GM18519 (cell line): Measurements from ENCODE around the gene ZSCAN5B.
"Not testable (repeated sequence)": the region's sequence is repeated elsewhere in the genome, so short reads cannot be mapped to it uniquely, and the experiment has no call there.

Experiments used
- ATAC-seq: cut with Tn5 transposase; IDR thresholded peaks from one replicate; pipeline ENCODE4 v1.9.1; 2021; ENCODE audit warnings: mild to moderate bottlenecking, moderate library complexity; ENCODE audit not compliant: unreplicated experiment, low FRiP score

The ZSCAN5B gene

DNA sequence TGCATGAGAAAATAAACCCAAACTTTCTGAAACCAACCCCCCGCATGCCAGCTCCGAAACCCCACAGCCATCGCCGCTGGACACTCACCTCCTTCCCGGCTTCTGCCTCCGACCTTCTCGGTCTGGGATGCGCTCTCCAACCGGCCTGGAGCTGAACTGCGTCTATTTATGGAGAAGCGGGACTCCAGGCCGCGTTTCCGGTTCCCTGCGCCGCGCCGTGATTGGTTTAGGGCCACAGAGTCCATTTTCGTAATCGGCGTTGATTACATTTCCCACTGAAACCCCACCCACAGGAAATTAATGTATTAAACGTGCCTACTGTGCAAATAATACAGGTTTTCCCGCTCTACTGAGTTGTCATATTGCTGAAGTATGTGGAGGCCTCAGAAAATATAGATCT, at the start of gene ZSCAN5B:
Gene ZSCAN5B, minus strand, starts transcription at position 138 of the 400 bp plus-strand sequence. CDS start 4,731 bp downstream, outside the sequence.
- not testable (repeated sequence) for ATAC-seq

DNA sequence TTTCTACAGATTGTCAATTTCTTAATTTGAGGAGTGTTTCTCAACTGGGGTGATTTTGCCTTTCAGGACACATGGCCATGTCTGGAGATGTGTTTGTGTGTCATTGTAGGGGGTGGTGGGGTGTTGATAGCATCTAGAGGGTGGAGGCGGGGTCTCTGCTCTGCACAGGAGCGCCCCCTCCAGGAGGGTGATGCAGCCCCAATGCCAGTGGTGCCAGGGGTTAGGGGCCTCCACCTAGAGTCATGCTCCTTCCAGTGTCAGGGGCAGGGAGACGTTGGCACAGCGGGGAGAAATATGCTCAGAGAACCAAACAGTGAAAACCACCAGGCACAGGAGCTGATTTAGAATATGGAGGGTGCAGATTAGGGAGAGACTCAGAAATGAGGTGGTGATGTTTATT, 48.2 kb upstream of the ZSCAN5B start:
- not testable (repeated sequence) for ATAC-seq

- ATAC-seq: no peak
These were observed 47.6 kb upstream of the ZSCAN5B start for GRCh38 chr19:56245121-56245740.

- ATAC-seq: no peak
These were observed 25.9 kb upstream of the ZSCAN5B start for GRCh38 chr19:56223481-56223880.

DNA sequence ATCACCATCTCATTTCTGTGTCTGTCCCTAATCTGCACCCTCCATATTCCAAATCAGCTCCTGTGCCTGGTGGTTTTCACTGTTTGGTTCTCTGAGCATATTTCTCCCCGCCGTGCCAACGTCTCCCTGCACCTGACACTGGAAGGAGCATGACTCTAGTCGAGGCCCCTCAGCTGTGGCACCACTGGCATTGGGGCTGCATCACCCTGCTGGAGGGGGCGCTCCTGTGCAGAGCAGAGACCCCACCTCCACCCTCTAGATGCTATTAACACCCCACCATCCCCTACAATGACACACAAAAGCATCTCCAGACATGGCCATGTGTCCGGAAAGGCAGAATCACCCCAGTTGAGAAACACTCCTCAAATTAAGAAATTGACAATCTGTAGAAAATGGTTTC, 25.3 kb upstream of the ZSCAN5B start:
- ATAC-seq: no peak

DNA sequence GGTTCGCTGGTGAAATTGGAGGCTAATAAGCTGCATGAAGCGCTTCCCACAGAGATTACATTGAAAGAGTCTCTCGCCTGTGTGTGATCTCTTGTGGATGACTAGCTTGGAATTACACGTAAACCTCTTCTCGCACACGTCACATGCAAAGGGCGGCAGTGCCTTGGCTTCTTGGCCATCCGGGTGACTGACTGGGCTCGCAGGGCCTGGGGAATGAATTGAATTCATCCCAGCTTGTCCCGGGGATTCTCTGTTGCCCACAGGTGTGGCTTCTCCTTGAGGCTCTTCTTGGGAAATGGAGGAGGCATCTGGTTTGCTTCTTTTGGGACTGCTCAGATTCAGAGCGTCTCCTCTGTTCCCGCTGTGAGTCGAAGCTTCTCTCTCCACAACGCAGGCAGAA, 24.3 kb upstream of the ZSCAN5B start:
- no peak for ATAC-seq

- ATAC-seq: not testable (repeated sequence)
These were observed 23.9 kb upstream of the ZSCAN5B start for GRCh38 chr19:56221442-56221841.

DNA sequence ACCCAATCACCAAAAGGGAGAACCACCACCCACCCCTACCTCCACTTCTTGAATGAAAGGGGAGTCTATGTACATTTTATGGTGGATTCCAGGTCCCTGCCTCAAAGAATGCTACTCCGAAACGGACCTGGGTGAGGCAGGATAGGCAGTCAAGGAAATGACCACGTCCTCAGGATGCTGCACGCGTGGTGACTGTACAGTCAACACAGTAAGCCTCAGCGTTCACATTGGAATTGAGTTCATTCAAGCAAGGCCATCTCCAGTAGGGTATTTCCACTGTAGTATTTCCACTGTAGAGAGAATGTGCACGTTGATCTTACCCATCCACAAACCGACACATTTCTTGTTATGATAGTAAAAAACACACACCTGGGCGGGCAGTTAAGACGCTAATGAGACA, 21.4 kb upstream of the ZSCAN5B start:
- ATAC-seq: no peak

- no peak for ATAC-seq
These were observed 19.7 kb upstream of the ZSCAN5B start for GRCh38 chr19:56217039-56217949.

- ATAC-seq: no peak
These were observed 14.1 kb upstream of the ZSCAN5B start for GRCh38 chr19:56211718-56212117.

DNA sequence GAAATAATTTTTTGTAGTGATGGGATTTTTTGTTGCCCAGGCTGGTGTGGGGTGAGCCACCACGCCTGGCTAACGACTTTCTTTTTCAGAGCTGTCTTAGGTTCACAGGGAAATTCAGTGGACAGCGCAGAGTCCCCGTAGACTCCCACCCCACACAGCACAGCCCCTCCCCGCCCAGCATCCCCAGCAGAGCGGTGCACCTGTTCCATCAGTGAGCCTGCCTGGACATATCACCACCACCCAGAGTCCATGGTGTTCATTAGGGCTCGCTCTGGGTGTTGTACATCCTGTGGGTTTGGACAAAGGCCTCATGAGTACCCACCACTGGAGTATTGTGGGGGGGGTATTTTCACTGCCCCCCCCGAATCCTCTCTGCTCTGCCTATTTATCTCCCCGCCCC, 12.5 kb upstream of the ZSCAN5B start:
- ATAC-seq: not testable (repeated sequence)

DNA sequence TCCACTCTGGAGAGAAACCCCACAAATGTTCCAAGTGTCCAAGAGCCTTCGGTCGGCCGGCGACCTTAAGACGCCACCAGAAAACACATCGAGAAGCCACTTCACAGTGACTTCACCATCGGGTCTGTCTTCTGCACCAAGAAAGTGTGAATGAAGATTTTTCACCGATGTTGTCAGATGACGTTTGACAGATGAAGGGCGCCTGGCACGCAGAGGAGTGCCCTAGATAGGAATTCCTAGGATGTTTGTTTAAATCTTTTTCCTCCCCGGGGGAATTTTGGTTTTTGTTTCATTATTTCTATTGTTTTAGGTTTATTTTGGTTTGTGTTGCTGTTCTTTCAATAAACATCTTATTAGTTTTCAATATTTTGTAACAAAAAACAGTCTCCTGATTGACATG, 11.5 kb upstream of the ZSCAN5B start:
- no peak for ATAC-seq

GRCh38 chr19:56207581-56207980, 10.0 kb upstream of the ZSCAN5B start:
- ATAC-seq: not testable (repeated sequence)

DNA sequence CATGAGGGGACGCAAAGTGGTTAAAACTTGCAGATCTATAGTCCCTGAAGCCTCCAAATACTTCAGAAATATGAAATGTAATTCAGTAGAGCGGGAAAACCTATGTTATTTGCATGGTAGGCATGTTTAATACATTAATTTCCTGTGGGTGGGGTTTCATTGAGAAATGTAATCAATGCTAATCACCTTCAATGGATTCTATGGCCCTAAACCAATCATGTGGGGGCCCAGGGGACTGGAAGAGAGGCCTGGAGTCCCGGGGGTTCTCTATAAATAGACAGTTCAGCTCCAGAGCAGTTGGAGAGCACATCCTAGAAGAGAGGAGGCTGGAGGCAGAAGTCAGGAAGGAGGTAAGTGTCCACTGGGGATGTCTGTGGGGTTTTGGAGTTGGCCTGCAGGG, 4.4 kb upstream of the ZSCAN5B start, which contains the start of gene ZSCAN5C:
Gene ZSCAN5C, plus strand, starts transcription at position 301 of the 400 bp plus-strand sequence. CDS start 3,641 bp downstream, outside the sequence.
- ATAC-seq: no peak

DNA sequence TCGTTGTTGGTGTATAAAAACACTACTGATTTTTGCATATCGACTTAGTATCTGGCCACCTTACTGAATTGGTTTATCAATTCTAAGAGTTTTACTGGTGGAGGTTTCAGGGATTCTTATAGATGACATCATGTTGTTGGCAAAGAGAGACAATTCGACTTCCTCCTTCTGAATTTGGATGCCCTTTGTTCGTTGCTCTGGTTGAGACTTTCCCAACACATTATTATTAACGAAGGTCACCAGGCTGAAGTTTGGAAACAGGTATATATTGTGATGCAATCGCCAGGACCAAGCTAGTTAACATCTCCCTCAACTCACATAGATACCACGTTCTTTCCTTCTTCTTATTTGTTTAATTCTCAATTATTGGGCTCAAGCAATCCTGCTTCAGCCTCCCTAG, 2.1 kb upstream of the ZSCAN5B start:
- ATAC-seq: no peak

DNA sequence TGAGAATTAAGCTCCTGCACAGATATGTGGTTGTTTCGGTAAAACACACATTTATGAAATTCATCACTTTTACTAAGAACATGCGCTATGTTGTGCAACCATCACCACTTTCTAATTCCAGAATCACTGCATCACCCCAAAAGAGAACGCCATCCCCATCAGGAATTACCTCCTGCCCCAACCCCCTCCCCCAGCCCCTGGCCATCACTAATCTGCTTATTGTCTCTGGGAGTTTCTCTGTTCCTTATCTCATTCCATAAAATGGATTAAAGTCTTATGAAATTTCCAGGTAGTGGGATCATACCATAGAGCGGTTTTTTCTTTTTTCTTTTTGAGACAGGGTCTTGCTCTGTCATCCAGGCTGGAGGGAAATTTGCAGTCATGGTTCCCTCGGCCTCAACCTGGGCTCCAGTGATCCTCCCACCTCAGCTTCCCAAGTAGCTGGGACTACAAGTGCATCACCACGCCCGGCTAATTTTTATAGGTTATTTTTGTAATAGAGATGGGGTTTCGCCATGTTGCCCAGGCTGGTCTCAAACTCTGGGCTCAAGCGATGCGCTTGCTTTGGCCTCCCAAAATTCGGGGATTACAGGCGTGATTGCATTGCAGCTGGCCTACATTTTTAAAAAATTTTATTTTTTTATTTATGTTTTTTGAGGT, 3.5 kb downstream of the ZSCAN5B start:
- no peak for ATAC-seq

DNA sequence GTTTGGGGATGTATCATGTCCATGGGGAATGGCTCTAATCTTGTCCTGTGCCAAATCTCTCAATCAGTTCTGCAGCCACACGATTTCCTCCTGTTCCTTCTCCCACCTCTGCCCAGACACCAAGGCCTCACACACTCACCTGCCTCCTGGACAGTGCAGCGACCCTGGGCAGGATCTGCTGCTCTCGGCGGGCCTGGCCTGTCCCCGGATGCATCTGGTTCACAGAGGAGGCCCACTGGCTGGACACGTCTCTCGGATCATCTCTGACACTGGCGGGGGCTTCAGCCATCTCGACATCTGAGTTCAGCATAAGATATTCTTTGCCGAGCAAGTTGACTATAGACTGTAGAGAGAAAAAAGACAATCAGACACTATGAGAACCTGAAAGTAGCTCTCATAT, 5.9 kb downstream of the ZSCAN5B start:
- no peak for ATAC-seq

DNA sequence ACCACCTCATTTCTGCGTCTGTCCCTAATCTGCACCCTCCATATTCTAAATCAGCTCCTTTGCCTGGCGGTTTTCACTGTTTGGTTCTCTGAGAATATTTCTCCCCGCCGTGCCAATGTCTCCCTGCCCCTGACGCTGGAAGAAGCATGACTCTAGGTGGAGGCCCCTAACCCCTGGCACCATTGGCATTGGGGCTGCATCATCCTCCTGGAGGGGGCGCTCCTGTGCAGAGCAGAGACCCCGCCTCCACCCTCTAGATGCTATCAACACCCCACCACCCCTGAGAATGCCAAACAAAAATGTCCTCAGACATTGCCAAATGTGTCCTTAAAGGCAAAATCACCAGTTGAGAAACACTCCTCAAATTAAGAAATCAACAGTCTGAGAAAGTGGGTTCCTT, 6.5 kb downstream of the ZSCAN5B start:
- ATAC-seq: no peak

DNA sequence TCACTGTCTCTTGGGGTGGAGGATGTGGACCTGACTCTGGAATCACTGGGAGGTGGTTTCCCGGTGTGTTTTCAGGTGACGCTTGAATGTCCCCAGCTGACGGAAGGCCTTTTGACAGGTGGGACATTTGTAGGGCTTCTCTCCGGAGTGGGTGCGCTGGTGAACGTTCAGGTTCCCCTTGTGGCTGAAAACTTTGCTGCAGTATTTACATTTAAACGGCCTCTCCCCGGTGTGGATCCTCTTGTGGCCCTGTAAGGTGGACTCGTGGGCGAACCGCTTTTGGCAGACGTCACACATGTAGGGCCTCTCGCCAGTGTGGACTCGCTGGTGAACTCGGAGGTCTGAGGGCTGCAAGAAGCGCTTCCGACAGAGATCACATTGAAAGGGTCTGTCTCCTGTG, 7.8 kb downstream of the ZSCAN5B start:
- no peak for ATAC-seq

DNA sequence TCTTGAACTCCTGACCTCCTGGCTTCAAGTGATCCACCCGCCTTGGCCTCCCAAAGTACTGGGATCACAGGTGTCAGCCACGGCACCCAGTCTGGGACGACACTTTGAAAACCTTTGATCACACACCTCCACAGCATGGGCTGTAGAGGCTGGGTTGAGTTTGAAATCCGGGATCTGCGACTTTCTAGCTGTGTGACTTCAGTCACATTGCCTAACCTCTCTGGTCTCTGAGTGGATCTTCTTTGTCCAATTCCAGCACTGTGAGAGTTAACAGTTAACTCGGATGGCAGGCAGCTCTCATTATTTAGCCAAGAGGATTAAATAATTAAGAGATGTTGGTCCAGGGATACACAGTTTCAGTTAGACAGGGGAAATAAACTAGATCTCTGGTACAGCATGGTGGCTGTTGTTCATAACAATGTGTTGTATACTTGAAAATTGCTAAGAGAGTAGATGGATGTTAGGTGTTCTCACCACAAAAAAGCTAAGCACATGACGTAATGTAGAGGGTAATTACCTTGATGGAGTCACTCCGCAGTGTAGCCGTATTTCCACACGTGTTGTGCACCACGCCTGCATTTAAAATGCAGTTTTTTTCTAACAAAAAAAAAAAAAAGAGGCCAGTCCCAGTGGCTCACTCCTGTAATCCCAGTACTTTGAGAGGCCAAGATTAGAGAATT, 19.9 kb downstream of the ZSCAN5B start:
- no peak for ATAC-seq

DNA sequence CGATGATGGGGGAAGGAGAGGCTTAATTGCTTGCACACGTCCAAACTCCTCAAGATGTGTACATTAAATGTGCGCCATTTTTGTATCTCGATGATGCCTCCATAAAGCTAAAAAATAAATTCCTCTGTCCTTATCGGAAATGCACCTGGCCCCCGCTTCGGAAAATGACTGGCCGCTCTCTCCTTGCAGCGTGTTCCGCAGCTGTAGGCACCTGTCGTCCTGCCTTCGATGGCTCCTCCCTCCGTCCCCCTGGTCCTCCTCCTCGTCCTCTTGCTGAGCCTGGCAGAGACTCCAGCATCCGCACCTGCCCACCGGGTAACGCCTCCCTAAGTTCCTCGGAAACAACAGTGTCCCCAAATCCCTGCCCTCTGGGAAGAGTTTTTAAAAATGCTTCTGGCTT, 20.7 kb downstream of the ZSCAN5B start:
- ATAC-seq: no peak
